Endothelial cell (in vitro differentiated cells): ENCODE data around the gene TRPM2. TPM values are rescaled to one million over a fixed set of nuclear protein-coding genes. Genes with fewer than 3 reads are reported as not detected.
A peak's percentile ranks its signal among the peaks of the same experiment; 100 is the strongest.
"Not testable (repeated sequence)": the region's sequence is repeated elsewhere in the genome, so short reads cannot be mapped to it uniquely, and the experiment has no call there.

Experiments
- DNase-seq: peaks from one replicate; pipeline ENCODE4 v3.0.0; 2021; ENCODE audit warnings: low spot score
- H3K27ac Mint-ChIP-seq: one replicate; pipeline ENCODE4 v1.8.0; 2021; ENCODE audit warnings: mixed read lengths, inconsistent platforms; ENCODE audit not compliant: unreplicated experiment
- H3K27me3 Mint-ChIP-seq: one replicate; pipeline ENCODE4 v1.8.0; 2021; ENCODE audit warnings: mild to moderate bottlenecking, moderate library complexity, mixed read lengths, inconsistent platforms; ENCODE audit not compliant: unreplicated experiment
- H3K36me3 Mint-ChIP-seq: one replicate; pipeline ENCODE4 v1.8.0; 2021; ENCODE audit warnings: mild to moderate bottlenecking, low read depth, mixed read lengths, inconsistent platforms; ENCODE audit not compliant: unreplicated experiment
- H3K4me1 Mint-ChIP-seq: one replicate; pipeline ENCODE4 v1.8.0; 2021; ENCODE audit warnings: mild to moderate bottlenecking, mixed read lengths, inconsistent platforms; ENCODE audit not compliant: unreplicated experiment
- H3K4me3 Mint-ChIP-seq: one replicate; pipeline ENCODE4 v1.8.0; 2021; ENCODE audit warnings: mild to moderate bottlenecking, mixed read lengths, inconsistent platforms; ENCODE audit not compliant: unreplicated experiment
- H3K9me3 Mint-ChIP-seq: one replicate; pipeline ENCODE4 v1.8.0; 2021; ENCODE audit warnings: mixed read lengths, inconsistent platforms; ENCODE audit not compliant: unreplicated experiment
- CTCF ChIP-seq: fragments of 200-600 bp; sonication (generic); IDR thresholded peaks from one replicate; pipeline ENCODE4 v1.5.0; 2021; ENCODE audit warnings: antibody characterized with exemption; ENCODE audit not compliant: unreplicated experiment
- total RNA-seq: library from RNA; stranded (reverse); fragmentation: NEBNext Ultra II Directional; extraction: Animal tissue kit (Norgen Biotek cat#: 25700); gene quantifications from one replicate; pipeline ENCODE4 v1.2.1, GENCODE V29; 2021; ENCODE audit not compliant: unreplicated experiment

TRPM2 gene
- total RNA-seq, 1 donor from 2014 or later: 0.15 TPM

GRCh38 chr21:44394733-44395132, 41.3 kb downstream of the TRPM2 start:
- no peaks in the 10 kb centered on the region for H3K36me3 Mint-ChIP-seq
- H3K4me3 Mint-ChIP-seq: no peak overlapping the region

GRCh38 chr21:44395260-44395659, 41.8 kb downstream of the TRPM2 start:
- no peak for DNase-seq
- H3K27ac Mint-ChIP-seq: no peak overlapping the region
- peak overlapping the region; percentile 74 for H3K4me3 Mint-ChIP-seq
- H3K9me3 Mint-ChIP-seq: no peaks in the 10 kb centered on the region
- TF ChIP-seq CTCF: no peak
- H3K4me1 Mint-ChIP-seq: no peaks in the 10 kb centered on the region
- peaks cover 9% of the 10 kb centered on the region for H3K27me3 Mint-ChIP-seq
- no peaks in the 10 kb centered on the region for H3K36me3 Mint-ChIP-seq

More at GRCh38 chr21:44394733-44395132, 41.3 kb downstream of the TRPM2 start:
- TF ChIP-seq CTCF: no peak
- no peak for DNase-seq
- Mint-ChIP-seq H3K27ac (no peak overlapping the region), H3K27me3 (peaks cover 9% of the 10 kb centered on the region), H3K9me3 (no peaks in the 10 kb centered on the region), H3K4me1 (no peaks in the 10 kb centered on the region)

GRCh38 chr21:44396803-44397202, 43.4 kb downstream of the TRPM2 start:
- not testable (repeated sequence) for H3K36me3 Mint-ChIP-seq, H3K27ac Mint-ChIP-seq, H3K4me3 Mint-ChIP-seq

GRCh38 chr21:44397431-44398031, 44.1 kb downstream of the TRPM2 start:
- DNase-seq: no peak
- H3K27ac Mint-ChIP-seq: no peak overlapping the region
- no peaks in the 10 kb centered on the region for H3K9me3 Mint-ChIP-seq
- peaks cover 13% of the 10 kb centered on the region for H3K27me3 Mint-ChIP-seq
- no peak overlapping the region for H3K4me3 Mint-ChIP-seq
- H3K4me1 Mint-ChIP-seq: no peaks in the 10 kb centered on the region
- no peaks in the 10 kb centered on the region for H3K36me3 Mint-ChIP-seq
- TF ChIP-seq CTCF: no peak

More at GRCh38 chr21:44396803-44397202, 43.4 kb downstream of the TRPM2 start:
- H3K27me3 Mint-ChIP-seq: peaks cover 11% of the 10 kb centered on the region
- DNase-seq, H3K9me3 Mint-ChIP-seq, H3K4me1 Mint-ChIP-seq: not testable (repeated sequence)

GRCh38 chr21:44398499-44398898, 45.1 kb downstream of the TRPM2 start:
- no peak for DNase-seq
- TF ChIP-seq CTCF: no peak
- Mint-ChIP-seq H3K9me3 (no peaks in the 10 kb centered on the region), H3K4me3 (no peak overlapping the region), H3K27ac (no peak overlapping the region), H3K4me1 (no peaks in the 10 kb centered on the region), H3K36me3 (no peaks in the 10 kb centered on the region), H3K27me3 (peaks cover 13% of the 10 kb centered on the region)
